Stimulated activated CD4-positive, alpha-beta T cell treated with anti-CD3 and anti-CD28 coated beads, Interleukin-4, amount 100 ng/mL, for 24 hours (primary cell): Measurements from ENCODE around the gene ETNK1.
"Not testable (repeated sequence)": the region's sequence is repeated elsewhere in the genome, so short reads cannot be mapped to it uniquely, and the experiment has no call there.

Experiments
- DNase-seq: peaks from one replicate; pipeline ENCODE4 v3.0.0-alpha.2; 2020

ETNK1 gene

GRCh38 chr12:22691319-22691718, 66.3 kb downstream of the ETNK1 start:
- DNase-seq, result no peak

DNA sequence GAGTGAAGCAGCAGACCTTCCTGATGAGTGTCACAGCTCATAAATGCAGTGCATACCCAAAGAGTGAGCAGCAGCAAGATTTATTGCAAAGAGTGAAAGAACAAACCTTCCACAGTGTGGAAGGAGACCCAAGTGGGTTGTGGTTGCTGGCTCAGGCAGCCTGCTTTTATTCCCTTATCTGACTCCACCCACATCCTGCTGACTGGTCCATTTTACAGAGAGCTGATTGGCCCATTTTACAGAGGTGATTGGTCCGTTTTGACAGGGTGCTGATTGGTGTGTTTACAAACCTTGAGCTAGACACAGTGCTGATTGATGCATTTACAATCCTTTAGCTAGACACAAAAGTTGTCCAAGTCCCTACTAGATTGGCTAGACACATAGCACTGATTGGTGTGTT, 67.5 kb downstream of the ETNK1 start:
- not testable (repeated sequence) for DNase-seq

GRCh38 chr12:22692964-22693555, 68.1 kb downstream of the ETNK1 start:
- no peak for DNase-seq

DNA sequence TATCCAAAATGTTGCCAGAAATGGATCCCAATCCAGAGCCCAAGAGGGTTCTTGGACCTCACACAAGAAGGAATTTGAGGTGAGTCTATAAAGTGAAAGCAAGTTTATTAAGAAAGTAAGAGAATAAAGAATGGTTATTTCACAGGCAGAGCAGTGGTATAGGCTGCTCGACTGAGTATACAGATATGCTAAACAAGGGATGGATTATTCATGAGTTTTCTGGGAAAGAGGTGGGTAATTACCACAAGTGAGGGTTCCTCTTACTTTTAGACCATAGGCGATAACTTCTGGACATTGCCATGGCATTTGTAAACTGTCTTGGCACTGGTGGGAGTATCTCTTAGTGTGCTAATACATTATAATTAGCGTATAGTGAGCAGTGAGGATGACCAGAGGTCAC, 73.6 kb downstream of the ETNK1 start:
- no peak for DNase-seq

DNA sequence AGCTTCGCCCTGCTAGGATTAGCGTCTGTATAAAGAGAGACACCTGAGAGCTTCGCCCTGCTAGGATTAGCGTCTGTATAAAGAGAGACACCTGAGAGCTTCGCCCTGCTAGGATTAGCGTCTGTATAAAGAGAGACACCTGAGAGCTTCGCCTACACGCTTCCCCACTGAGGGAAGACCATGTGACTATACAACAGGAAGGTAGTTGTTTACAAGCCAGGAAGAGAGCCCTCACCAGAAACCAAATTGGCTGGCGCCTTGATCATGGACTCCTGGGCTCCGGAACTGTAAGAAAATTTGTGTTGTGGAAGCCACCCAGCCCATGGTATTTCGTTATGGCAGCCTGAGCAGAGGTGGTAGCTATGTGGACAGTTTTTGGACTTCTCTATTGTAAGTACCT, 74.7 kb downstream of the ETNK1 start:
- DNase-seq, result not testable (repeated sequence)

DNA sequence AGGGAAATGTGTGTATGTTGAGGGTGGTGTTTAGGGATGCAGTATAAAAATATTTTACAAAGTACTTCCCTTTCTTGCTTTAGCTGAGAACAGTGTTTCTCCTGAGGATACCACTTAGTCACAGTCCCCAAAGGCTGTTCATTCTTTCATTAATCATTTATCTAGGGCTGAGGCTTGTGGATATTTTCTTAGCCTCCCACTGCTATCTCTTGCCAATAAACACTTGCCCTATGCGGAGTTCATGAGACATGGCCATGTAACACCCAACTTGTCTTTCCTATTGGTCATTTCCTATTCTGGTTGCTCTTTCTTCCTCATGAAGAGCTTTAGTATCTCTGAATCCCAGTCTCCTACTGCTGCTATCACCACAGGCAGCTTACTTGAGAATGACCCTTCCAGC, 75.1 kb downstream of the ETNK1 start:
- DNase-seq, result no peak

DNA sequence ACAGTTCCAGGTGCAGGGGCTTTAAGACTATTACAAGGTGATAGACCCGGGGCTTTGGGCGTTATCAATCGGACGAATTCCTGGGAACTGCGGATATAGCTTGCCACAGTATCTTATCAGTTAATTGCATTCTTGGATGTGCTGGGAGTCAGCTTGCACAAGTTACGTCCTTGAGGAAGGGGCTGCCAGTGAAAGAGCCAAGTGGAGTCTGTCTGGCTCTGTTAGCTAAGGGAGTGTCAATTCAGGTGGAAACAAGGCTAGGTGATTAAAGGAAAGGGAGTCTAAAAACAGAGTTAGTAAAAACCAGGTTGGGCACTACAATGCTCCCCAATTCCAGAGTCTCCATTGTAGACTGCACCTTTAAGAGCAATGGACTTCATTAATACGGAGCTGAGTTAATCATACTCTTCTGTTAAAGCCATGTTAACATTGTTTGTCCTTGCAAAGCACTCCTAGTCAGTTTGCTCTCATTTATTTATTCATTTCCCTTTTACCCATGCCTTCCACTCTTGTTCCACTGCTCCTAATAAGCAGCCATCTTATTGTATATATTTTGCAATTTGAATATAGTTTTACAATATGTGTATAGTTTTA, 76.3 kb downstream of the ETNK1 start:
- not testable (repeated sequence) for DNase-seq

DNA sequence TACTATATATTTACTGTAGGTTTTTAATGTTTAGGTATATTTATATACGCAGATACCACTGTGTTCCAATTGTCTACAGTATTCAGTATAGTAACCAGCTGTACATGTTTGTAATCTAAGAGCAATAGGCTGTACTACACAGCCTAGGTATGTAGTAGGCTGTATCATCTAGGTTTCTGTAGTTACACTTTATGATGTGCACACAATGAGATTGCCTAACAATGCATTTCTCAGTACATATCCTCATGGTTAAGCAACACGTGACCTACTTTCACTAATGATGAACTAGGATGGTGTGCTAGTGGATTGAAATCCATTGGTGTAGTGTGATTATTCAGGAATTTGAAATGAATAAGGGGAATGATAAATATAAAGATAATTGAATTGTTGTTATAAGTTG, 77.7 kb downstream of the ETNK1 start:
- DNase-seq, result no peak

GRCh38 chr12:22709292-22709691, 84.3 kb downstream of the ETNK1 start:
- no peak for DNase-seq

- no peak for DNase-seq
These were observed 87.1 kb downstream of the ETNK1 start for GRCh38 chr12:22712083-22712482.

GRCh38 chr12:22715254-22715653, 90.3 kb downstream of the ETNK1 start:
- DNase-seq, result no peak

DNA sequence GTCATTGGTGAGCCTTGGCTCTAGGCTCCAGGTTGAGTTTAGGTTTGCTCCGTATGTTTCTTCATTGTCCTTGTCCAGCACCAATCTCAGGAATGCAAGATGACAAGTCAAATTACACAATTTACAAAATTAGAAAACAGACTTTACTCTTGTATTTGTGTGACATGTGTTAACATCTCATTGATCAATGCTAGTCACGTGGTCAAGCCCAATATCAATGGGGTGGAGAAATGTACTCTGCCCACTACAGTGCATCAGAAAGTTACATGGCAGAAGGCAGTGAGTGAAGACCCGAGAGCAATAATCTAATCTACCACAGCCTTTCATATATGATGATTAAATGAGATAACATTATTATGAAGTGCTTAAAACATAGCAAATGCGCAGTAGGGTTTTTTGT, 94.8 kb downstream of the ETNK1 start:
- DNase-seq, result no peak

DNA sequence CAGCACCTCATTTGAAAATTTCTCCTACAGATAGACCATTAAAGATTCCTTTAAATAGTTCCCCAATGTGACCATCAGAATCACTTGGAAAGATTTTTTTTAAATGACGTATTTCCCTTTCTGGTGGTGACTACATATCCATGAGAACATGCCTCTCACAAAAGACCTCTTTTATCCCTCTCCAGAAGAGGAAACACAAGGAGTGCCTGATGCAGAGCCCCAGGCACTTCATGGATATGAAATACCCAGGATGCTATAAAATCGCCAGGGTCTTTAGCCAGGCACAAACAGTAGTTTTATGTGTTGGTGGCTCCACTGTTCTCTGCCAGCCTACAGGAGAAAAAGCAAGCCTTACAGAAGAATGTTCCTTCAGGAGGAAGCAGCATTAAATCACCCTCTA, 97.1 kb downstream of the ETNK1 start:
- DNase-seq, result no peak

DNA sequence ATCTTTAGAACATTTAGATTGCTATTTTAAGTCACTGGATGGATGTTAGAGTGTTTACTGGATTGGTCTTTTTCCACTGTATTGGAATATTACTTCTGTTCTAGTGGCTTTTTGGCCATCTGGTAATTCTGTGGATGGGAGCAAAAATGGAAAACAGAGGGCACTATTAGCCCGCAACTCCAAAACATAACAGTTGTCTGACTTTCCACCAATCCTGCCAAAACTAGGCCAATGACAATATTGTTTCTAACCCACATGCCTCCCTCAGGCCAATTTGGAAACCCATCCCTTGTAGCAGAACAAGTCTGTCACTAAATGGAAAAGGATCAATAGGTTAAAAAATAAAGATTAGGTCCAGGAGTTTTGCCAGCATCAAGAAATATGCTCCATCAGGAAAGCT, 97.8 kb downstream of the ETNK1 start:
- no peak for DNase-seq

DNA sequence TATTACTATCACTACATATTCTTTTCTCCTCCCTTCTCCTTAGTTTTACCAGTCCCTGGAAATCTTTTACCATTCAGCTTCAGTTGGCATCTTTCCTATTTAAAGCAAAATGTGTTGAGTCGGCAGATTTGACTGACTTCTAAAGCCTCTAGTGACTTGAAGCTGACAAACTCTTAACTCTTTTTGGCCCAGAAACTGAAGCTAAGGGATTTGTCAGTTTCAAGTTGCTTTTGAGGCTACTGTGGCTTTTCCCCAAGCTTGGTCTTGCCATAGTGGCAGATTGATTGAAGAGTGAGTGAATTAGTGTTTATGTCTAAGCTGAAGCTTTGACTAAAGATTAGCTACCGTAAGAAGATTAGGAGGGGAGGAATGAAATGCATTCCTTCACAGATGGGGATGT, 104.0 kb downstream of the ETNK1 start:
- no peak for DNase-seq

DNA sequence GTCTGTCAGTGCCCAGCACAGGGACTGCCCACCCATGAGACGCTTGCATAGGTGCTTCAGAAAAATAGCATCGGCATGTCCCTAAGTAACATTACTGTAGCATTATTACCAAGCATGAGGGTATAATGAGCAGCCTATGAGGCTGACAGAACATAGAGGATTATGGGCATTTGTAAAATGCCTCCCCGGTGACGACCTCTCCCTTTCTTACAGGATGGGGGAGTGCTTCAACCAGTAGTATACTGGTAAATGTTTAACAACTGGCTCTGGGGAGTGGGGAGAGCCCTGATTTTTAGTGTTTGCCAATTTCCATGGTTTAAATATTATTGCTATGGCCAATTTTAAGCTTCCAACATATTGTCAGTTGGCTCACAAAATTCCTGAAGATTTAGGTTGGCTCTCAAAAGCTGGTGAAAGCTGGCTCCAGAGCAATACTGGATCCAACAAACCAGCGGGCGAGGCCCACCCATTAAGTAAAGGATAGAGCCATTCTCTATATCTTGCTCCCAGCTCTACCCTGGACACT, 104.5 kb downstream of the ETNK1 start:
- DNase-seq, result no peak

- no peak for DNase-seq
These were observed 105.0 kb downstream of the ETNK1 start for GRCh38 chr12:22729957-22730443.

DNA sequence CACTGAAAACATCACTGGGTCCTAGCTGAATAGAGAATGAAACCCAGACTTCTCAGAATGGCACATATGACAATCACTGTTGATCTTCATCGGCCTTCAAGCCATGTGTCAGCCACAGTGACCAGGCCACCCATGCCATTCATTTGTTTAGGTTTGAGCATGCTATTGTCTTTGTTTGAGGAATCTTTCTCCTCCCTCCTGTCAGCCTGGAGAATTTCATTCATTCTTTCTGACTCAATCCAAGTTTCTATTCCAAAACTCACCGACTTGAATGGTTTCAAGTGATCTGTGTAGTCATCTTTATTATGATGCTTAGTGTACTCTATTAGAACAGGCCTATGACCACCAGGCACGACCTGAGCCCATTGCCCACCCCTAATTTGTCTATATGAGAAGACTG, 106.3 kb downstream of the ETNK1 start:
- DNase-seq, result no peak

DNA sequence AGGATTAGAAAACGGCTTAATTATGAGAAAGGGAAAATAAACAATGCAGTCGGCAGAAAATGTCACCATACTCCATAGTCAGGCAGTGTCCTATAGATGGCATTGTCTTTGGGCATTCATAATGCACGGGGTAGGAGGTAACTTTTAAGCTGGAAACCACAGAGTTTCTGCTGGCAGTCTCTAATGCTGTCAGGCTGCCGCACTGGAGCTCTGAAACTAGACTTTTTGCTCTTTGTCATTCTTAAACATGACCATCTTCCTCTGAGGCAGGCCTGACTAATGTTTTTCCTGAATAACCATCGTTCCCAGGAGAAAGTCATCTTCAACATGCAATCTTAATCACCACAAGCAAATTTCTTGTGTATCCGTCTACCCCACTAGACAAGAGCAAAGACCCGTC, 108.8 kb downstream of the ETNK1 start:
- DNase-seq, result no peak

DNA sequence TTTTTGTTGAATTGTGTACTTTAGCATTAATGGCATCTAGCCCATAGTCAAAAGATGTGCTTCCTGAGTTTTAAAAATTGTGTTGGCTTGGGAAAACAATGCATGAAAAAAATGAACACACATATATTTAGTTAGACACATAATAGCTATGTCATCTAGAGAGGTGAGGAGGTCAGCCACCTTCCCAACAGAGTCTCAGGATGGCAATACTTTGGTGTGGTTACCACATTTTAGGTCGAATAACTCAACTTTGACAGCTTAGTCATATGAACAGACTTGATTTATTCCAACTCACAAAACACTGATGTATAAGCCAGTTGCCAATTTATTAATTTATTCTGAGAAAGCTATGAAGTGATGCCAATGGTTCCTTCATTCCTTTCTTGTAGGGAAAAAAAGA, 114.0 kb downstream of the ETNK1 start:
- no peak for DNase-seq
